SK-N-SH (cell line): Measurements from ENCODE around the gene ANKFN1.

Experiments used
- CHD2 ChIP-seq: fragments of 150-350 bp; IDR thresholded peaks from 2 replicates; pipeline ENCODE4 v1.6.1; 2018; ENCODE audit warnings: low read length; ENCODE audit not compliant: partially characterized antibody
- ELF1 ChIP-seq: IDR thresholded peaks from 2 replicates; pipeline ENCODE4 v1.4.0; 2012
- FOXJ3 ChIP-seq: sonication (generic); formaldehyde crosslinking; IDR thresholded peaks from 2 replicates; pipeline ENCODE4 v1.5.1; 2020; ENCODE audit warnings: mild to moderate bottlenecking, missing genetic modification reagents
- MXI1 ChIP-seq: IDR thresholded peaks from 2 replicates; pipeline ENCODE4 v1.6.1; 2012; ENCODE audit warnings: mild to moderate bottlenecking, low read depth, low read length, improper control_type of control experiment
- POLR2AphosphoS5 ChIP-seq: IDR thresholded peaks from 2 replicates; pipeline ENCODE4 v1.6.1; 2012; ENCODE audit warnings: low read depth, low read length
- RCOR1 ChIP-seq: fragments of 150-350 bp; IDR thresholded peaks from 2 replicates; pipeline ENCODE4 v1.6.1; 2017; ENCODE audit warnings: antibody characterized with exemption, low read length
- SMC3 ChIP-seq: IDR thresholded peaks from 2 replicates; pipeline ENCODE4 v1.6.1; 2012; ENCODE audit warnings: low read depth, low read length, improper control_type of control experiment
- TEAD4 ChIP-seq: IDR thresholded peaks from 2 replicates; pipeline ENCODE4 v1.4.0; 2012; ENCODE audit warnings: mild to moderate bottlenecking, borderline replicate concordance; ENCODE audit not compliant: insufficient read depth
- YY1 ChIP-seq: IDR thresholded peaks from 2 replicates; pipeline ENCODE4 v1.4.0; 2012; ENCODE audit warnings: low read depth, mild to moderate bottlenecking
- TF ChIP-seq, protein P1 (sequence below): fragments of 200-600 bp; sonication (generic); IDR thresholded peaks from 2 replicates; pipeline ENCODE4 v1.6.1; 2017; ENCODE audit warnings: antibody characterized with exemption, mild to moderate bottlenecking, moderate library complexity
- TF ChIP-seq, protein P2 (sequence below): IDR thresholded peaks from 2 replicates; pipeline ENCODE4 v1.4.0; 2012; ENCODE audit warnings: low read depth, borderline replicate concordance

DNA sequence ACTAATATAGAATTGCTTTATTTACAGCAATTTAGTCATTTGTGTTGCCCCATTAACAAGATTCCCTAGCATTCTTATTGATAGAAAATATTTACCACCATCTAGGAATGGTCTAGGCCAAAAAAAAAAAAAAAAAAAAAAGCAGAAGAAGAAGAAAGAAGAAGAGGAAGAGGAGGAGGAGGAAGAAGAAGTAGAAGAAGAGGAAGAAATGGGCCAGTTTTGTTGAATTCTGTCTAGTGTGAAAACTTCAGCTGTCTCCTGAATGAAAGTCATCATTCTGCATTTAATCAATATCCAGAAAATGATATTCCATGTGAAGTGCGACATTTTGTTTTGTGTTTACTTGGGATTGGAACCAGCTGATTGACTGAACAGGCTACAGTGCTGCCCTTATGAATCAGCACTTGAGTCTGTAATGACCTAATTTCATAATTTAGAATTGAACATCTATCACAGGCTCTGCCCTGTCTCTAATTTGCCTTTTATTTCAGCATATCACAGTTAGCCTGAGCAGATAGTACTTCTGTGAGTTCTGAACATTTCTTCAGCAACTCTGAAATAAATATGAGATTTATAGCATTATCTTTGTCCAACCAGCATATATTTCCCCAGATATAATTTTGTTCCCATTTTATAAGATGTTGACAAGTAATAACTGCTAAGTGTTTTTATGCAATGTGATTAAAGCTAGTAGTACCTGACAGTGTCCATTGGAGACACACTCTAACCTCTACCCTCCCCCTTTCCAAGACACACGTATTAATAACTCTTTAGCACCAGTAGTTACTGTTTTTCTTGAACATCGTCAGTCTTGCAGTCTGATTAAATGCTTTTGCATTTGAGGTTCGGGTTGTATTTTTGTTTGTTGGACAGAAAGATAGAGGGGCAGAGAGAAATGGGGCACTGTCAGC lies 5.9 kb downstream of the ANKFN1 start:
- no peak for TF ChIP-seq YY1
- TF ChIP-seq, protein P1, sequence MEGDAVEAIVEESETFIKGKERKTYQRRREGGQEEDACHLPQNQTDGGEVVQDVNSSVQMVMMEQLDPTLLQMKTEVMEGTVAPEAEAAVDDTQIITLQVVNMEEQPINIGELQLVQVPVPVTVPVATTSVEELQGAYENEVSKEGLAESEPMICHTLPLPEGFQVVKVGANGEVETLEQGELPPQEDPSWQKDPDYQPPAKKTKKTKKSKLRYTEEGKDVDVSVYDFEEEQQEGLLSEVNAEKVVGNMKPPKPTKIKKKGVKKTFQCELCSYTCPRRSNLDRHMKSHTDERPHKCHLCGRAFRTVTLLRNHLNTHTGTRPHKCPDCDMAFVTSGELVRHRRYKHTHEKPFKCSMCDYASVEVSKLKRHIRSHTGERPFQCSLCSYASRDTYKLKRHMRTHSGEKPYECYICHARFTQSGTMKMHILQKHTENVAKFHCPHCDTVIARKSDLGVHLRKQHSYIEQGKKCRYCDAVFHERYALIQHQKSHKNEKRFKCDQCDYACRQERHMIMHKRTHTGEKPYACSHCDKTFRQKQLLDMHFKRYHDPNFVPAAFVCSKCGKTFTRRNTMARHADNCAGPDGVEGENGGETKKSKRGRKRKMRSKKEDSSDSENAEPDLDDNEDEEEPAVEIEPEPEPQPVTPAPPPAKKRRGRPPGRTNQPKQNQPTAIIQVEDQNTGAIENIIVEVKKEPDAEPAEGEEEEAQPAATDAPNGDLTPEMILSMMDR, result no peak
- TF ChIP-seq SMC3, result no peak
- no peak for TF ChIP-seq POLR2AphosphoS5
- TF ChIP-seq, protein P2, sequence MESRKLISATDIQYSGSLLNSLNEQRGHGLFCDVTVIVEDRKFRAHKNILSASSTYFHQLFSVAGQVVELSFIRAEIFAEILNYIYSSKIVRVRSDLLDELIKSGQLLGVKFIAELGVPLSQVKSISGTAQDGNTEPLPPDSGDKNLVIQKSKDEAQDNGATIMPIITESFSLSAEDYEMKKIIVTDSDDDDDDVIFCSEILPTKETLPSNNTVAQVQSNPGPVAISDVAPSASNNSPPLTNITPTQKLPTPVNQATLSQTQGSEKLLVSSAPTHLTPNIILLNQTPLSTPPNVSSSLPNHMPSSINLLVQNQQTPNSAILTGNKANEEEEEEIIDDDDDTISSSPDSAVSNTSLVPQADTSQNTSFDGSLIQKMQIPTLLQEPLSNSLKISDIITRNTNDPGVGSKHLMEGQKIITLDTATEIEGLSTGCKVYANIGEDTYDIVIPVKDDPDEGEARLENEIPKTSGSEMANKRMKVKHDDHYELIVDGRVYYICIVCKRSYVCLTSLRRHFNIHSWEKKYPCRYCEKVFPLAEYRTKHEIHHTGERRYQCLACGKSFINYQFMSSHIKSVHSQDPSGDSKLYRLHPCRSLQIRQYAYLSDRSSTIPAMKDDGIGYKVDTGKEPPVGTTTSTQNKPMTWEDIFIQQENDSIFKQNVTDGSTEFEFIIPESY, result no peak
- no peak for TF ChIP-seq MXI1
- no peak for TF ChIP-seq TEAD4
- no peak for TF ChIP-seq FOXJ3 (CRISPR knock-in tag)
- no peak for TF ChIP-seq ELF1
- no peak for TF ChIP-seq CHD2
- TF ChIP-seq RCOR1, result no peak
